ENCODE measurements around the gene FBXL7.

FBXL7 gene

GRCh38 chr5:15737871-15738664, 238.1 kb downstream of the FBXL7 start:
- TF ChIP-seq ZFX (IDR thresholded peaks at IDR 0.05), result no peak
- H3K27ac ChIP-seq, result no peak overlapping the region

- H3K27ac ChIP-seq, result no peak overlapping the region
- TF ChIP-seq CTCF (conservative IDR thresholded peaks at IDR 0.05) (no peak), ZFX (IDR thresholded peaks at IDR 0.05) (no peak)
Measured at GRCh38 chr5:15740383-15740782, 240.4 kb downstream of the FBXL7 start.

- no peak overlapping the region for H3K27ac ChIP-seq
- TF ChIP-seq CTCF (conservative IDR thresholded peaks at IDR 0.05), result no peak
- no peak for TF ChIP-seq ZFX (IDR thresholded peaks at IDR 0.05)
Measured at GRCh38 chr5:15741591-15741990, 241.6 kb downstream of the FBXL7 start.

- TF ChIP-seq CTCF (conservative IDR thresholded peaks at IDR 0.05), result no peak
- no peak for TF ChIP-seq ZFX (IDR thresholded peaks at IDR 0.05)
- no peak overlapping the region for H3K27ac ChIP-seq
Measured at GRCh38 chr5:15746833-15747232, 246.9 kb downstream of the FBXL7 start.

GRCh38 chr5:15748266-15748665, 248.3 kb downstream of the FBXL7 start:
- no peak overlapping the region for H3K27ac ChIP-seq
- TF ChIP-seq CTCF (conservative IDR thresholded peaks at IDR 0.05) (no peak), ZFX (IDR thresholded peaks at IDR 0.05) (no peak)

GRCh38 chr5:15752663-15753285, 252.8 kb downstream of the FBXL7 start:
- no peak for TF ChIP-seq CTCF (conservative IDR thresholded peaks at IDR 0.05)
- TF ChIP-seq ZFX (IDR thresholded peaks at IDR 0.05), result no peak
- no peak overlapping the region for H3K27ac ChIP-seq

- H3K27ac ChIP-seq, result no peak overlapping the region
- no peak for TF ChIP-seq ZFX (IDR thresholded peaks at IDR 0.05)
- no peak for TF ChIP-seq CTCF (conservative IDR thresholded peaks at IDR 0.05)
Measured at GRCh38 chr5:15753752-15754151, 253.8 kb downstream of the FBXL7 start.

Measured in C4-2B (cell line).